Peyer's patch (tissue), 4 donors: ENCODE data around the gene KRT17.

Experiments
- CTCF ChIP-seq, 6 experiments: fragments of 450-650 bp in 4 of 6; fragments of 200-600 bp in 2 of 6; sonication (generic) in 1 of 6; IDR thresholded peaks; one replicate each; pipeline ENCODE4 v1.5.1; 2017 to 2019; ENCODE audit warnings: antibody characterized with exemption in 6 of 6, mild to moderate bottlenecking in 3 of 6, moderate library complexity in 1 of 6
- POLR2A ChIP-seq, 2 donors: fragments of 450-650 bp; IDR thresholded peaks; one replicate each; pipeline ENCODE4 v1.5.1; 2017; ENCODE audit warnings: antibody characterized with exemption in 2 of 2, mild to moderate bottlenecking in 2 of 2, moderate library complexity in 2 of 2

GRCh38 chr17:41642252-41643156, 18.1 kb upstream of the KRT17 start:
- no peak for TF ChIP-seq CTCF (IDR thresholded peaks at IDR 0.05)
- TF ChIP-seq POLR2A (IDR thresholded peaks at IDR 0.05): no peak
